Measurements from ENCODE around the gene AGO3.

DNA sequence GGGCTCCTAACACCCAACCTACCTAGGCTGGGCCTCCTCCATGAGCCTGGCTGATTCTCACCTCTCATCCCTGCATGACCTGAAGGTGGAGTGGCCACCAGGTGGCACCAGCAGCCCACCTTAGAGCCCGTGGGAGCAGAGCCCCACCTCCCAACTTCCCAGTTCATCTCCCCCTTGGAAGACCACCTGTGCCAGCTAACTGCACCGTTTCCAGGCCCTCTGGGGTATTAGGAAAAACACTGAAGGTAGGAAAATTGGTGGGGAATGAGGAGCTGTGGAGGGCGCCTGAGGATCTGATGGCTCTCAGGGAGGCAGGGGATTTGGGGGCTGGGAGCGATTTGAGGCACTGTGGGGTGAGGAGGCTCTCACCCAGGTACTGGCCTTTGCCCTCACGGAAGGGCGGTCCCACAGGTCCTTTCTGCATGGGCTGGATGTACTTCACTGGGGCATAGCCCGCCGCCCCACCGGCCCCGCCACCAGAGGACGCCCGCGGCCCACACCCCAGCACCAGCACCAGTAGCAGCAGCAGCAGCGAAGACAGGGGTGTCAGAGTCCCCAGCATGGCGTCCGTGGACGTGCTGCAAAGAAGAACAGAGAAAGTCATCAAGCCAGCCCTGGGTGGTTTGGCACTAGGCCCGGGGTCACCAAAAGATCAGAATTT is 168.9 kb downstream of the AGO3 start:
- TF ChIP-seq, protein P1, sequence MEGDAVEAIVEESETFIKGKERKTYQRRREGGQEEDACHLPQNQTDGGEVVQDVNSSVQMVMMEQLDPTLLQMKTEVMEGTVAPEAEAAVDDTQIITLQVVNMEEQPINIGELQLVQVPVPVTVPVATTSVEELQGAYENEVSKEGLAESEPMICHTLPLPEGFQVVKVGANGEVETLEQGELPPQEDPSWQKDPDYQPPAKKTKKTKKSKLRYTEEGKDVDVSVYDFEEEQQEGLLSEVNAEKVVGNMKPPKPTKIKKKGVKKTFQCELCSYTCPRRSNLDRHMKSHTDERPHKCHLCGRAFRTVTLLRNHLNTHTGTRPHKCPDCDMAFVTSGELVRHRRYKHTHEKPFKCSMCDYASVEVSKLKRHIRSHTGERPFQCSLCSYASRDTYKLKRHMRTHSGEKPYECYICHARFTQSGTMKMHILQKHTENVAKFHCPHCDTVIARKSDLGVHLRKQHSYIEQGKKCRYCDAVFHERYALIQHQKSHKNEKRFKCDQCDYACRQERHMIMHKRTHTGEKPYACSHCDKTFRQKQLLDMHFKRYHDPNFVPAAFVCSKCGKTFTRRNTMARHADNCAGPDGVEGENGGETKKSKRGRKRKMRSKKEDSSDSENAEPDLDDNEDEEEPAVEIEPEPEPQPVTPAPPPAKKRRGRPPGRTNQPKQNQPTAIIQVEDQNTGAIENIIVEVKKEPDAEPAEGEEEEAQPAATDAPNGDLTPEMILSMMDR (IDR thresholded peaks at IDR 0.05) = peak; percentile 86
- TF ChIP-seq HDAC2 (IDR thresholded peaks at IDR 0.05) = no peak
- no peak for TF ChIP-seq EP300 (IDR thresholded peaks at IDR 0.05)
- TF ChIP-seq CBX8 (IDR thresholded peaks at IDR 0.05) = no peak
- no peak for TF ChIP-seq POLR2A (IDR thresholded peaks at IDR 0.05; ENCODE audit: low read length)
- TF ChIP-seq CHD2 (IDR thresholded peaks at IDR 0.05; ENCODE audit: low read length, partially characterized antibody) = no peak
- TF ChIP-seq MAZ (IDR thresholded peaks at IDR 0.05; ENCODE audit: borderline replicate concordance, low read depth, low read length) = no peak
- TF ChIP-seq RNF2 (IDR thresholded peaks at IDR 0.05; ENCODE audit: borderline replicate concordance, low read depth) = no peak
- TF ChIP-seq EHMT2 (IDR thresholded peaks at IDR 0.05; ENCODE audit: low read depth) = no peak
- no peak for TF ChIP-seq FOSB (CRISPR knock-in tag; IDR thresholded peaks at IDR 0.05)
